Stimulated activated CD4-positive, alpha-beta T cell treated with anti-CD3 and anti-CD28 coated beads, Interleukin-12 subunit alpha, Interleukin-12 subunit beta, amount 100 ng/mL, for 24 hours (primary cell): Measurements from ENCODE around the gene ING3.
"Not testable (repeated sequence)": the region's sequence is repeated elsewhere in the genome, so short reads cannot be mapped to it uniquely, and the experiment has no call there.

Source experiments
- DNase-seq, 2 experiments: peaks; one replicate each; pipeline ENCODE4 v3.0.0-alpha.2; 2020; ENCODE audit warnings: low read depth in 2 of 2

The ING3 gene

DNA sequence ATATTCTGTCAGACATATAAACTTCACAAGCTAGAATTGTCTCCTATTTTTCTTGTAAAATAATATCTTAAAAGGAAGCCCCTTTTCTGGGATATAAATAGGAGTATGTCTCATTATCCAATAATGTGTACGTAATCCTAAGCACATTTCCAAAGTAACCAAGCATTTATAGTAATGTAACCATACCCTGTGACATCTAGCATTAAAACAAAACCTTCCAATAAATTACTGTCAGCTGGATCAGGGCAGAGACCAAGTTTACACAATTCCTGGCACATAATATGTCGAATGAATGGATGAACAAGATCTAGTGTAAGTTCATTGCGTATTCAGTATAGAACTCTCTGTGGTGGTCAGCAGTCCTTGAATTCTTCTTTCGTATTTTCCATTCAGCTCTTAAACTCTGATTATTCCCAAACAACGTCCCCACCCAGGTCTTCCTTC lies 52.2 kb downstream of the ING3 start:
- DNase-seq: no peak

DNA sequence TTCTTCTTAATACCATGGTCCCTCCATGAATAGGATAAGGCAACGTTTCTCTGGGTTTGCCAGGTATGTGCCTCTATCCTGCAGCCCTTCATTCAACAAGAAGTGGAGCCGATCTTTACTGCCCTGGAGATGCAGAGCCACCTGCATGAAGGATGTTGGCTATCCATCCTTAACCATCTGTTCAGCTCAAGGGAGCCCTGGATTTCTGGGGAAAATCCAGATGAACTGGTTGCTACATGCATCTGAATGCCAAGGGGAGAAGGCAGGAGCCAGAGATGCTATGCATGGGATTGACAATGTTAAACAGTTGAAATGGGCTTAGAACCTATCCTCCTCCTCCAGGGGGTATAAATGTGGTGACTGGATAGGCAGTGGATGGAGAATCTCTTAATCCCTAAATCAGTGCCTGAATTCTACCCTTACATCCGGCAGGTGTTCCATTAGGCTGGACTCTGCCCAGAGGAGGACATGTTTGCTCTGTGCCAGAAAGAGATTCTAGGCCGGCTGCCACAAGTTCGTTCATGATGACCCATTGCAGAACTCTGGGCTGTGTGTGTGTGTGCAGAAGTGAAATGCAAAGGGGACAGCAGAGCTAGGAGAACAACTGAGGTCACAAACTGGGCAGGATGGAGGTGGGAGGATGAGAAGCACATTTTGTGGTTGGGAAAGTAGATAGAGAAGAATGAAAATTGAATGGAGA lies 53.6 kb downstream of the ING3 start:
- no peak for DNase-seq

GRCh38 chr7:121005058-121005457 lies 54.5 kb downstream of the ING3 start:
- not testable (repeated sequence) for DNase-seq

DNA sequence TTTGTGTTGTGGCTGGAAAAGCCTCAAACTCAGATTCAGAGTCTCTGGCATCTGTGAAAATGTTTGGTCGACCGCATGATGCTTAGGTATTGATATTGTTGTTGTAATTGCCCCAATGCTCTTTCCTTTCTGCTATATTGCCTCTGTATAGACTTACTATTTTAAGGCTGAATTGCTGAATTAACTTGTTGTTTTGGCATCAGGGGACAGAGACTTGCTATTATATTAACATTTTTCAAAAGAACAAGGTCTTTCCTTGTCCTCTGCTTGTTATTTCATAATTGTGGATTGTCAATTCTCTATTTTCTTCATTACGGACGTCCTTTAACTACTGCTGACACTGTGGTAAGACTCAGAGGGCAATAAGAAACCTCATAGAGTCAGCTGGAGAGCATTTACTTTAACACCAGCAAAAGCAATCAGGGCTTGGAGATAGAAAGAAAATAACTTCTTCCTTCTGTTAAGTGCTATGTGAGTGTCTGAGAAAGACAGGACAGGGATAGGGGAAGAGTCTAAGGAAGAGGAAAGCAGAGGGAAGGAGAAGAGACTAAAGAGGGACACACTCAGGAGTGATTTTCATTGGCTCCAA lies 55.5 kb downstream of the ING3 start:
- no peak for DNase-seq

GRCh38 chr7:121006711-121007315 lies 56.2 kb downstream of the ING3 start:
- no peak for DNase-seq

DNA sequence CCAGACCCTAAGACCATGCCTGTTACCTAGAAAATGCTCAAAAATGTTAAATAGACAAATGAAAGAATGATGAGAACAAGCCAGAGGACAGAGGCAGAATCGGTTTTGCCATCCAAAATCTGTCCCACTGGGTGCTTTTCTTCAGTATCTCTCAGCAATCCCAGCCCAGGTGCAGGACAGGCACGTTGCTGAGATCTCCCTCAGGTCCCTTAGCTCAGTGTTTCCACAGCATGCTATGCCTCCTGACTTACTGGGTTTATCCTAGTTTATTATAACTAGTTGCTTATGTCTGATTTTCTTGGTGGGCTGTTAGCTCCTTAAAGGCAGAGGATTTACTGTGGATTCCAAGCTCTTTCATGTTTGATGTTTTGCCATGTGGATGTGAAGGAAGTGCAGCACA lies 58.2 kb downstream of the ING3 start:
- DNase-seq: no peak

DNA sequence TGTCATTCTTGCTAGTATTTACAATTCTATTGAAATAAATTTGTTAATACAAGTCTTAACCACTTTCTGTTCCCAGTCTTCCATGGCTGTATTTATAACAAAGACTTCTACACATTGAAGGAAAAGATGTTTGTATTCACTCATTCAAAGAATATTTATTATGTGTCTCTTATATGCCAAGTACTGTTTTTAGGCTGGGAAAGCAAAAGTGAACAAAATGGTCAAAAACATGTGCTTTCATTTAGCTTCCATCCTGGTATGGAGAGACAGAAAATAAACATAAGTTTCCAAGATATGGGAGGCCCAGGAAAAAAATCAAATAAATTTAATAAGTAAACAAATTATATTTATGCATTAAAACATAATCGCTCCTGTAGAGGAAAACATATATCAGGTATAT lies 60.8 kb downstream of the ING3 start:
- no peak for DNase-seq

- DNase-seq: no peak
These were observed 61.7 kb downstream of the ING3 start for GRCh38 chr7:121012170-121012874.

GRCh38 chr7:121012919-121013318 lies 62.3 kb downstream of the ING3 start:
- no peak for DNase-seq

DNA sequence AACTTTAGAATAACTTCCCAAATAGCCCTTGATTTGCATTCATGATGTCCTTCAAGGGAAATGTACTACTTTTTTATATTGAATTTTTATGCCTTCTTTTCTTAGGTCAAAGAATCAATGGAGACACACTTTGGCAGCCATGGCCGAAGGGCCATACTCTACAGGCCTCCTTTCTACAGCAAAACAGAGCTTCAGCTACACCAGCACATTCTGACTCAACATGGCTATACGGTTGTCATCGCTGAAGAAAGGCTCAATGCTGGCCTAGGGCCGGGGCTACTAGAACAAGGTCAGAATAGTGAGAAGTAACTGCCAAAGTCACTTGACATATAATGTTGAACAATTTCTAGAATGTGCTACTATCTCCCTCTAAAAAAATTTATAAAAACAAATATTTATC lies 65.0 kb downstream of the ING3 start:
- no peak for DNase-seq

- no peak for DNase-seq
These were observed 66.4 kb downstream of the ING3 start for GRCh38 chr7:121016966-121017365.

DNA sequence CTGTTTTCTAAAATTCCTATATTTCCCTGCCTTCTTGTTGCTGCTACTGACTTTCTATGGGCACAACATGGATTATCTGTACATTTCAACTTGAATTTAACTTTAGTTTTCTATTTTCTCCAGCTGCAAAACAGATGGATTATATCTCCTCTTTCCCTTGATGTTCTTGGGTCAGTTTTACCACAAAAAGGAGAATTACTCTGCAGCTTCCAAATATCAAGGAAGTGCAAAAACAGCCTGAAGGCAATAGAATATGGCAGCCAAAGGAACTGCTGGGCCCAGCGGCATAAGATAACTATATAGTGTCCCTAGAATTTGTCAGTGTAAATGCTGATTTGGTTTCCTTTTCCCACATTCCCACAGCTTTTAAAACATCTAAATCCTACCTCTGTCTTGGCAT lies 67.0 kb downstream of the ING3 start:
- no peak for DNase-seq

DNA sequence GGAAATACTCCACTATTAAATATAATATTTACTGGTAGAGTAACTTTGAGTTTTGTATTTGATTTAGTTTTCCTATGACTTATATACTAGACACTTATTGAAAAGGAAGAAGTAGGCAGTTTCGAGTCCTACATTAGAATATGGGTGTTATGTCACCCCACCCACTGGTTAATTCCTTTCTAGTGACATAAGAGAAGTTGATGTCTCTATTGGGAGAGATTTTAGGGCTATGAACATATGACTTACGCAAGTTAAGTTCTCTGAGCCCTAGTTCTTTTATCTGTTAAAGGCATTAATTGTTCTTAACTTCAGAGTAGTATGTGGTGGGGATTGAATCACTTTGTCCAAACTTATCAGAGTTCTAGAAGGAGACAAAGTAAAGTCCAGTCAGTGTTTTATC lies 68.4 kb downstream of the ING3 start:
- DNase-seq: no peak

DNA sequence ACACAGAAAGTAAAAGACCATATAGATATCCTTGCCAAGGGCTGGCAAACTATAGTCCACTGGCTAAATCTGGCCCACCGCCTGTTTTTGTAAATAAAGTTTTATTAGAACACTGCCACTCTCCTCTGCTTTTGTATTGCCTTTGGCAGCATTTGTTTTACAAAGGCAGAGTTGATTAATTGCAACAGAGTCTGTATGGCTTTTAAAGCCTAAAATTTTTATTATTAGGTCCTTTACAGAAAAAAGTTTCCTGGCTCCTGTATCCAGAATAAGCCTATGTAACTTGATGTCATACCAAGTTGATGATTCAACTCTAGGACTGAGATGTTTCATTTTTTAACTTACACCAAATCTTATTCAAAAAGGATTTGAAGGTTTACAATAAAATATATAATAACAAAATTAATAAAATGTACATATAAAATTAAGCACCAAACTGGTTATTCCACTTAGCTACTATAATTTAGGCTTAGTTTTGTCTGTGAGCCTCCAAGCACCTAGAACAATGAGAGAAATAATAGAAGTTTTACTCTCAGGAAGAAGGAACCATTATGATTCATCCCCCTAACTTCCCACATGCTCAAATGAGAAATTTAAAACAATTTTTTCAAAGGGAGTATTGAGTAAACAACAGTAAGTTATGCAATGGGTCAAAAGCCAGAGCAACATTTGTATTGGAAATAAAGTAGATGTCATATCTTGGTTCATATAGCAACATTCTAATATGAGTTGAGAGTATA lies 69.8 kb downstream of the ING3 start:
- DNase-seq: no peak

- DNase-seq: no peak
These were observed 70.7 kb downstream of the ING3 start for GRCh38 chr7:121020989-121021969.

GRCh38 chr7:121023194-121023593 lies 72.6 kb downstream of the ING3 start:
- DNase-seq: no peak

DNA sequence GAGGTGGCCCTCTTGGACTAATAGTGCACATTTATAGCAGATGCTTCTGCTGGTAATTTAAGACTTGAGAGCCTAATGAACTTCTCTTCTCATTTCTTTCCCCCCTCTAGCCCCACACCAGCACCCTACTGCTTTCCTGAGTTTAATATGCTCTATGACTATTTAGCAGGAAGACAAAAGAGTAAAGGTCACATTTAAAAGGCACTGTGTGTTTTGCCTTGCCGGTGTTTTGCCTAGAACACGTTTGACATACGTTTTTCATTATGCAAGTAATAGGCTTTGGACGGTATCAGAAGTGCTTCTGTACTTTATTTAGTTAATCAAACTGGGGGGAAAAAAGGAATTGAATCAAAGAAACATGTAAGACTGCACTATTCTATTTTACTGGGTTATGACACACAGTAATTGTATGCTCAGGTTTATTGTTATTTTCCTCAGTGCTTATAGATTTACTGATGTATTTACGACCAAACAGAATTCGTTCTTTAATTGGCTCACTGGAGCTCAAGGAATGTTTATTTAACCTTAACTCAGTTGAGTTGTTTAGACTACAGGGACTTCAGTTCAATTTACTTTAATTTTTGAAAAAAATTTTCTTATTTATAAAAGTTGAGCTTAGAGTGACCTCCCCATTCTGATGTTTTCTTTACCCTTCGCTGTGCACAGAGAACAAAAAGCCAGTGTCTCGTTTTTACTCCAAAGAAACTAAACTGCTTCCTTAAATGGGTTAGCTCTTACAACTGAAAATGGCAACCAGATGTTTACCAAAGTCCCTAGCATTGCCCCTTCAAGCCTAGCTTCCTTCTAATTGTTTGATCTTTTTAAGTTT lies 73.3 kb downstream of the ING3 start:
- no peak for DNase-seq

GRCh38 chr7:121024611-121025010 lies 74.0 kb downstream of the ING3 start:
- no peak for DNase-seq

- no peak for DNase-seq
These were observed 75.6 kb downstream of the ING3 start for GRCh38 chr7:121026159-121026558.

- DNase-seq: no peak
These were observed 76.1 kb downstream of the ING3 start for GRCh38 chr7:121026577-121027111.
